ENCODE measurements around the gene ABCC1. TPM values are rescaled to one million over a fixed set of nuclear protein-coding genes. Genes with fewer than 3 reads are reported as not detected.
A peak's percentile ranks its signal among the peaks of the same experiment; 100 is the strongest.

Gene ABCC1
- total and polyA plus RNA-seq, 2 of the 8 experiments (the other 6 are each of a cell fraction or from before 2014, with no cell fraction given), result 42.6 to 66.8 TPM

DNA sequence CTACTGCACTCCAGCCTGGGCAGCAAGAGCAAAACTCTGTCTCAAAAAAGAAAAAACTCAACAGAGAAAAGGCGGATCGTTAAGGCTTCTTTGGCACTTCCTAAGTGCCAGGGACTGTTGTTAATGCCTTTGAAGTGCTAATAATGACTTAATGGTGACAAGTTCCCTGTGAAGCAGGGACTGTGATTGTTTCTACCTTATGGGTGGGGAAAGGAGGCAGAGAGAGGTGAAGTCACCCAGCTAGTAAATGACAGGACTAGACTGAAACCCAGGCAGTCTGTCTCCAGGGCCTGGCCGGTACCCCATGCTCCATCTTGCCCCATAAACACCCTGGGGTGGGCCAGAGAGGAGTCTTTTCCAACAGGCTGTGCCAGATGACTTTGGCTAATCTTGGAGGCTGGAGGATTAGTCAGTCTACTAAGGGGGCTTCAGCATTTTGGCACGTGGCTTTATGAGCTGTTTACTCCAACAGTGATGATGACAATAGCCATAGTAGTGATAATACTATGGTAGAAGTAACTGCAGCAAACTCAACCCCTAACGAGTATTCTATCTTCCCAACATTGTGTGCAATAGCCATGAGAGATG, 26.9 kb downstream of the ABCC1 start:
- H2BK5ac ChIP-seq (ENCODE audit: low read depth, low read length), result no peak overlapping the region
- no peak overlapping the region for H3K4ac ChIP-seq (replicated peaks; ENCODE audit: insufficient read length, low read depth, low read length)
- no peak overlapping the region for H2AFZ ChIP-seq (ENCODE audit: low read length)
- CTCF ChIA-PET (ENCODE audit: partially characterized antibody), result interaction anchor here (0.9 kb wide), 1 partner anchor 99 kb away, joined by 3 read pairs; no protein-coding TSS in a partner anchor
- H2BK15ac ChIP-seq (ENCODE audit: low read length), result no peak overlapping the region
- H3K23me2 ChIP-seq (ENCODE audit: low read depth, low read length), result peaks cover 2% of the 10 kb centered on the region; the same call in 1 of the 2 replicates
- no peak for TF ChIP-seq CREB1 (IDR thresholded peaks at IDR 0.05)
- TF ChIP-seq RFX5 (IDR thresholded peaks at IDR 0.05; ENCODE audit: borderline replicate concordance, low read depth, low read length), result no peak
- no peak for TF ChIP-seq NANOG (IDR thresholded peaks at IDR 0.05; ENCODE audit: insufficient read depth, low read depth, low read length, poor library complexity, severe bottlenecking)
- no peak for TF ChIP-seq TAF1 (IDR thresholded peaks at IDR 0.05; ENCODE audit: low read depth, low read length)
- TF ChIP-seq, protein P1, sequence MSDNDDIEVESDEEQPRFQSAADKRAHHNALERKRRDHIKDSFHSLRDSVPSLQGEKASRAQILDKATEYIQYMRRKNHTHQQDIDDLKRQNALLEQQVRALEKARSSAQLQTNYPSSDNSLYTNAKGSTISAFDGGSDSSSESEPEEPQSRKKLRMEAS (IDR thresholded peaks at IDR 0.05), result no peak
- TF ChIP-seq SUZ12 (IDR thresholded peaks at IDR 0.05; ENCODE audit: low read length), result no peak
- no peak for TF ChIP-seq TAF7 (optimal IDR thresholded peaks at IDR 0.05; ENCODE audit: borderline replicate concordance, low read depth, low read length)
- TF ChIP-seq SAP30 (IDR thresholded peaks at IDR 0.05; ENCODE audit: insufficient read depth, insufficient replicate concordance, low read length), result no peak
- TF ChIP-seq EGR1 (IDR thresholded peaks at IDR 0.05; ENCODE audit: borderline replicate concordance, low read depth, low read length), result no peak
- no peak for TF ChIP-seq GABPA (IDR thresholded peaks at IDR 0.05; ENCODE audit: borderline replicate concordance, insufficient read depth, low read length)
- TF ChIP-seq JUN (IDR thresholded peaks at IDR 0.05; ENCODE audit: low read depth, low read length), result no peak
- TF ChIP-seq CBX8 (IDR thresholded peaks at IDR 0.05; ENCODE audit: borderline replicate concordance, low read depth, low read length), result no peak
- H3K79me1 ChIP-seq (ENCODE audit: low read depth, low read length), result peaks cover 35% of the 10 kb centered on the region
- no peak overlapping the region for H2BK120ac ChIP-seq (replicated peaks; ENCODE audit: low read depth, low read length)
- FAIRE-seq (no peak), DNase-seq (ENCODE audit: low read depth in 1 of 2, low spot score in 2 of 2) (no peak)
- no peak overlapping the region for H3K9ac ChIP-seq (replicated peaks in 1 of 4; ENCODE audit: extremely low read depth in 1 of 4, low read depth in 3 of 4, low read length in 3 of 4)
- no peak overlapping the region for H4K8ac ChIP-seq (ENCODE audit: extremely low read depth, insufficient read depth, low read length)
- no peak overlapping the region for H3K4me3 ChIP-seq (ENCODE audit: extremely low read depth in 1 of 4, insufficient read depth in 2 of 4, low read depth in 3 of 4, low read length in 4 of 4)
- 0 out of 4 replicates have a peak overlapping the region, but pooled peaks have one; percentile 8 to 23 for H3K4me2 ChIP-seq (ENCODE audit: insufficient read depth in 1 of 2, low read depth in 2 of 2, low read length in 2 of 2)
- H2BK12ac ChIP-seq (ENCODE audit: low read depth, low read length), result 0 out of 2 replicates have a peak overlapping the region, but pooled peaks have one; percentile 1
- no peak overlapping the region for H2BK20ac ChIP-seq (ENCODE audit: low read length)
- H3K23ac ChIP-seq (ENCODE audit: insufficient read length), result no peak overlapping the region
- H3K27ac ChIP-seq (ENCODE audit: low read depth, low read length), result no peak overlapping the region
- H3K56ac ChIP-seq (replicated peaks; ENCODE audit: insufficient read length, low read depth, low read length), result no peak overlapping the region
- H3K79me2 ChIP-seq (ENCODE audit: control insufficient read depth in 1 of 2, insufficient read depth in 2 of 2, low read length in 2 of 2), result peaks cover 34 to 97% of the 10 kb centered on the region in 2 experiments
- 54% methylated on average over 5 of the region's 5 CpGs; no CpG with 5 or more reads in 1 of the 2 experiments for WGBS, 2 experiments (ENCODE audit: extremely low coverage in 1 of 2, insufficient coverage in 1 of 2, insufficient read length in 1 of 2, insufficient replicate concordance in 2 of 2, low coverage in 1 of 2, low lambda C conversion rate in 2 of 2, missing lambda C conversion rate in 1 of 2)
- H3K27me3 ChIP-seq (replicated peaks in 1 of 4; ENCODE audit: control insufficient read depth in 3 of 4, extremely low read depth in 1 of 4, insufficient read depth in 3 of 4, low read length in 3 of 4), result no peaks in the 10 kb centered on the region
- H4K20me1 ChIP-seq (replicated peaks in 1 of 2; ENCODE audit: control insufficient read depth in 1 of 2, insufficient read depth in 2 of 2, low read length in 2 of 2), result peaks cover 0 to 15% of the 10 kb centered on the region in 2 experiments
- no peak overlapping the region for H2AK5ac ChIP-seq (ENCODE audit: low read depth, low read length)
- peaks cover 29 to 32% of the 10 kb centered on the region in 2 experiments for H3K9me3 ChIP-seq (ENCODE audit: insufficient read depth in 2 of 2, low read depth in 1 of 2, low read length in 1 of 2)
- no peak overlapping the region for H4K5ac ChIP-seq (ENCODE audit: insufficient read length, low read depth, low read length)
- H3K18ac ChIP-seq (ENCODE audit: extremely low read depth, low read length), result no peak overlapping the region
- no peak overlapping the region for H4K91ac ChIP-seq (replicated peaks; ENCODE audit: insufficient read length, low read length)
- peaks cover 3 to 41% (median 11%) of the 10 kb centered on the region in 4 experiments; a peak in 6 of 8 replicates for H3K36me3 ChIP-seq (ENCODE audit: control insufficient read depth in 2 of 4, insufficient read depth in 4 of 4, low read length in 3 of 4)
- no peak overlapping the region for H3K14ac ChIP-seq (ENCODE audit: insufficient read length)
- POLR2A ChIA-PET (ENCODE audit: partially characterized antibody), result no interaction called here
- H3K4me1 ChIP-seq (replicated peaks in 1 of 4; ENCODE audit: control insufficient read depth in 3 of 4, insufficient read depth in 4 of 4, low read length in 3 of 4), result peaks cover 6 to 14% (median 10%) of the 10 kb centered on the region in 4 experiments
